Naive thymus-derived CD4-positive, alpha-beta T cell (primary cell): Measurements from ENCODE around the gene PDZD4. TPM values are rescaled to one million over a fixed set of nuclear protein-coding genes. Genes with fewer than 3 reads are reported as not detected.

ENCODE experiments used
- ATAC-seq: fragments of 150-1000 bp; cut with Tn5 transposase; 2 replicates; pipeline ENCODE4 v1.10.0; 2021; ENCODE audit warnings: mild to moderate bottlenecking, moderate library complexity
- CTCF ChIA-PET: fragments of 350-600 bp; sonication (Branson Sonifier 250); formaldehyde crosslinking; loops from one replicate; lab custom pipeline; 2021; ENCODE audit warnings: antibody characterized with exemption; lab: Charles Lee
- POLR2A ChIA-PET: fragments of 350-600 bp; sonication (Branson Sonifier 250); formaldehyde crosslinking; loops from one replicate; lab custom pipeline; 2021; ENCODE audit warnings: antibody characterized with exemption, inconsistent platforms; lab: Charles Lee
- DNase-seq, 9 donors: peaks; one replicate each; pipeline versions ENCODE4 v3.0.0 to v3.0.0-alpha.2; 2020 to 2022; ENCODE audit warnings: mixed read lengths in 1 of 9
- H3K27ac ChIP-seq: one replicate; pipeline ENCODE4 v1.7.0; 2013; ENCODE audit warnings: mild to moderate bottlenecking, low read depth, low read length, moderate library complexity
- H3K27me3 ChIP-seq, 2 donors: one replicate each; pipeline ENCODE4 v1.7.0; 2013; ENCODE audit warnings: low read length in 2 of 2, mild to moderate bottlenecking in 2 of 2, moderate library complexity in 2 of 2; ENCODE audit not compliant: control insufficient read depth in 2 of 2, insufficient read depth in 2 of 2
- H3K36me3 ChIP-seq, 3 experiments: 1 replicate in 2 of 3; 2 replicates in 1 of 3; pipeline ENCODE4 v1.7.0; 2013; ENCODE audit warnings: low read length in 3 of 3, mild to moderate bottlenecking in 3 of 3, moderate library complexity in 1 of 3; ENCODE audit not compliant: insufficient read depth in 3 of 3, control insufficient read depth in 2 of 3
- H3K4me1 ChIP-seq, 2 donors: one replicate each; pipeline ENCODE4 v1.7.0; 2013; ENCODE audit warnings: low read length in 2 of 2, mild to moderate bottlenecking in 2 of 2, moderate library complexity in 1 of 2; ENCODE audit not compliant: control insufficient read depth in 2 of 2, insufficient read depth in 2 of 2
- H3K4me3 ChIP-seq: 2 replicates; pipeline ENCODE4 v1.7.0; 2013; ENCODE audit warnings: mild to moderate bottlenecking, low read length
- H3K9me3 ChIP-seq, 3 experiments: 1 replicate in 2 of 3; 2 replicates in 1 of 3; pipeline ENCODE4 v1.7.0; 2013; ENCODE audit warnings: low read length in 3 of 3; ENCODE audit not compliant: control insufficient read depth in 2 of 3
- H3K27ac Mint-ChIP-seq, 9 donors: one replicate each; pipeline ENCODE4 v1.8.0; 2020 to 2022; ENCODE audit warnings: mixed read lengths in 9 of 9, mild to moderate bottlenecking in 8 of 9, moderate library complexity in 5 of 9, inconsistent platforms in 2 of 9
- H3K27me3 Mint-ChIP-seq, 5 donors: one replicate each; pipeline ENCODE4 v1.8.0; 2021 to 2022; ENCODE audit warnings: mixed read lengths in 5 of 5, mild to moderate bottlenecking in 1 of 5
- H3K36me3 Mint-ChIP-seq, 5 donors: one replicate each; pipeline ENCODE4 v1.8.0; 2020 to 2022; ENCODE audit warnings: mixed read lengths in 5 of 5, mild to moderate bottlenecking in 3 of 5, inconsistent platforms in 1 of 5
- H3K4me1 Mint-ChIP-seq, 7 donors: one replicate each; pipeline ENCODE4 v1.8.0; 2020 to 2022; ENCODE audit warnings: mixed read lengths in 7 of 7, mild to moderate bottlenecking in 3 of 7, inconsistent platforms in 1 of 7
- H3K4me3 Mint-ChIP-seq, 10 donors: one replicate each; pipeline ENCODE4 v1.8.0; 2020 to 2022; ENCODE audit warnings: mild to moderate bottlenecking in 10 of 10, mixed read lengths in 10 of 10, moderate library complexity in 6 of 10, inconsistent platforms in 2 of 10
- H3K9me3 Mint-ChIP-seq, 11 donors: one replicate each; pipeline ENCODE4 v1.8.0; 2020 to 2022; ENCODE audit warnings: mixed read lengths in 11 of 11, mild to moderate bottlenecking in 4 of 11, inconsistent platforms in 1 of 11, moderate library complexity in 1 of 11
- intact Hi-C, 2 donors: fragments of 100-400 bp; cut with micrococcal nuclease; formaldehyde crosslinking; loops; one replicate each; pipeline ENCODE4 v1.15.1; 2023
- polyA plus RNA-seq, 2 donors: library from polyadenylated mRNA; unstranded; fragments of 300-500 nt; fragmentation: Illumina TruSeq; gene quantifications; one replicate each; pipeline ENCODE4 v1.2.3, GENCODE V29; 2021
- total RNA-seq, 6 experiments: library from RNA in 5 of 6; stranded (reverse) in 5 of 6; gene quantifications; 1 replicate in 5 of 6; 2 replicates in 1 of 6; pipeline ENCODE4 v1.2.3 and lab custom pipeline; 2021 to 2026

PDZD4 gene, protein sequence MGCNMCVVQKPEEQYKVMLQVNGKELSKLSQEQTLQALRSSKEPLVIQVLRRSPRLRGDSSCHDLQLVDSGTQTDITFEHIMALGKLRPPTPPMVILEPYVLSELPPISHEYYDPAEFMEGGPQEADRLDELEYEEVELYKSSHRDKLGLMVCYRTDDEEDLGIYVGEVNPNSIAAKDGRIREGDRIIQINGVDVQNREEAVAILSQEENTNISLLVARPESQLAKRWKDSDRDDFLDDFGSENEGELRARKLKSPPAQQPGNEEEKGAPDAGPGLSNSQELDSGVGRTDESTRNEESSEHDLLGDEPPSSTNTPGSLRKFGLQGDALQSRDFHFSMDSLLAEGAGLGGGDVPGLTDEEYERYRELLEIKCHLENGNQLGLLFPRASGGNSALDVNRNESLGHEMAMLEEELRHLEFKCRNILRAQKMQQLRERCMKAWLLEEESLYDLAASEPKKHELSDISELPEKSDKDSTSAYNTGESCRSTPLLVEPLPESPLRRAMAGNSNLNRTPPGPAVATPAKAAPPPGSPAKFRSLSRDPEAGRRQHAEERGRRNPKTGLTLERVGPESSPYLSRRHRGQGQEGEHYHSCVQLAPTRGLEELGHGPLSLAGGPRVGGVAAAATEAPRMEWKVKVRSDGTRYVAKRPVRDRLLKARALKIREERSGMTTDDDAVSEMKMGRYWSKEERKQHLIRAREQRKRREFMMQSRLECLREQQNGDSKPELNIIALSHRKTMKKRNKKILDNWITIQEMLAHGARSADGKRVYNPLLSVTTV
- total RNA-seq (10 to 100 TPM in 2 of 5 experiments, under 1 TPM in 3; 0.32 to 29.0 (median 0.51) TPM), polyA plus RNA-seq (under 1 TPM; 0.07 to 0.53 TPM), total RNA-seq (lab: John Stamatoyannopoulos, UW) (19.2 reads per million, percentile 49 among the genes with 10 or more reads in this experiment)

DNA sequence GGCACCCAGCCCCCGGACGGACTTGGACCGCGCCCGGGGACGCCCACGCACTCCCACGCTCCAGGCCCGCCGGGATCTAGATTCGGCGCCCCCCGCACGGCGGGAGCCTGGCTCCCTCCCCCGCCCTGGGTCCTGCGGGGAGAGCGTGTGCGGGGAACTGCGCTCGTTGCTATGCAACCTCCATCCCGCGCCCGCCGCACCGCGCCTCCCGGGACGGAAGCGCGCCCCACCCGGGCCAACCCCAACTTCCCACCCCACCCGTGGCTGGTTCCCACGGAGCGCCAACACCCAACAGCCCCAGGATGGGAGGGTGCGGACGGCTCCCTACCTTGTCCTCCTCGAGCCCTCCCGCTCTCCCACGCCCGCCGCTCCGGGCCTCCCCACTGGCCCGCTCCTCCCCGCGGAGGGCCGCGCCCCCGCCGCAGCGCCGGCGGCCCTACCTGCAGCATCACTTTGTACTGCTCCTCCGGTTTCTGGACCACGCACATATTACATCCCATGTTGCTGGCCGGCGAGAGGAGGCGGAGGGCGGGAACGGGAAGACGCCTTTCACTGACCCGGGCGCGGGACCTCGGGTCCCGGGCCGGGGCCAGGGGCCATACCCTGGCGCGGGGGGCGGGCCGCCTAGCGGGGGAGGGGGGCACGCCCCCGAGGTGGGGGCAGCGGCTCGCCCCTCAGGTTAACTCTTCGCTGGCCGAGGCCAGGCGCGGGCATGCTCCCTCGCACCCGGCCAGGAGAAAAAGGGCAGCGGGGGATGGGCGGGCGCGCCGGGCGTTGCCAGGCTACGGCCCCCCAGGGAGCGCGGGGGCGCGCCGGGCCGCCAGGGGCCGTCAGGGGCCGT is at the start of gene PDZD4:
TSS of gene PDZD4 (minus strand) at position 746 of the 841 bp plus-strand sequence. CDS start at position 500, 246 bp downstream.
- Histone ChIP-seq H3K4me3 (peak within 1 kb of the TSS; percentile 24), H3K27ac (peak within 1 kb of the TSS; percentile 7), H3K4me1 (peaks cover 0 to 3% of the 10 kb centered on the region in 2 donors), H3K36me3 (no peaks in the 10 kb centered on the region), H3K27me3 (no peaks in the 10 kb centered on the region), H3K9me3 (no peaks in the 10 kb centered on the region)
- Mint-ChIP-seq H3K36me3 (peaks cover 0 to 5% (median 0%) of the 10 kb centered on the region in 5 donors), H3K4me1 (peaks cover 10 to 29% (median 16%) of the 10 kb centered on the region in 7 donors), H3K27ac (peak within 1 kb of the TSS in 3 of 9 donors; percentile 41 to 58 (median 46)), H3K27me3 (peaks cover 0 to 39% (median 0%) of the 10 kb centered on the region in 5 donors), H3K4me3 (peak within 1 kb of the TSS; percentile 20 to 83 (median 73)), H3K9me3 (peaks cover 0 to 3% (median 0%) of the 10 kb centered on the region in 11 donors)
- intact Hi-C loops: loop anchor here in 1 of 2 donors (1.0 to 5.0 kb wide), 2 partner anchors 11 to 47 kb away; no protein-coding TSS in a partner anchor
- DNase-seq (peak in 1 of 9 donors; percentile 30), ATAC-seq (peak; percentile 52)
- POLR2A ChIA-PET: no interaction called here
- CTCF ChIA-PET: no interaction called here

DNA sequence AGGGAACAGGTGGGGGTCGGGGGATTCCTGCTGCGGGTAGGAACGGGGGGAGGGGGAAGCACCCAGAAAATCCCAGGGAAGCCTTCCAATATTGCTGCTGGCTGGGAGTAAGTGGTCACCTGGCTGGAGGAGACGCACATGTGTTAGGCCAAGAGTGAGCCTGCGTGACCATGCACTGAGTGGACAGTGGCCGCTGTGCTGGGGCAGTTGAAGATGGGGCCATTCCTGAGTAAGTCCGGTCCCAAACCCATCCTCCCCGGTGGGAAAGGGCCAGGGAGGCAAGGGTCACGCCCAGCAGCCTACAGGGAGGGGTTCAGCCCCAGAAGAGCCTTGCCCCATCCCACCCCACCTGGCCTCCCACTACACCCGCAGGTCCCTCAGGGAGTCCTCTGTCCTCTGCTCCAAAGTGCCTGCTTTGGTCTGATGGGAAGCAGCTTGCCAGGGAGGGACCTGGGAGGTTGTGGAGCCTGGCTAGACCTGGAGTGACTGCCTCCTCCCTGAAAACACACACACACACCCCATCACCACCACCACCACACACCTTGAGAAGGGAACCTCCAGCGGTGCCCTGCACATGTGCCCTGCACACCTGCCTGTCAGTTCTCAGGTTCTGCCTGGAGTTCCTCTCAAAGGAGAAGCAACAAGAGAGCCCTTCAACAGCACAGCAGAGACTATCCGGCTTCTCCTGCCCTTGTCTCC is 49.5 kb upstream of the PDZD4 start:
- Histone ChIP-seq H3K9me3 (no peaks in the 10 kb centered on the region), H3K27ac (no peak overlapping the region), H3K4me3 (no peak overlapping the region), H3K36me3 (no peaks in the 10 kb centered on the region), H3K27me3 (peaks cover 0 to 3% of the 10 kb centered on the region in 2 donors), H3K4me1 (peaks cover 0 to 8% of the 10 kb centered on the region in 2 donors)
- H3K9me3 Mint-ChIP-seq: peaks cover 0 to 3% (median 0%) of the 10 kb centered on the region in 11 donors
- H3K27me3 Mint-ChIP-seq: peaks cover 0 to 24% (median 15%) of the 10 kb centered on the region in 5 donors
- H3K4me1 Mint-ChIP-seq: peaks cover 7 to 29% (median 22%) of the 10 kb centered on the region in 7 donors
- ChIA-PET POLR2A (no interaction called here), CTCF (no interaction called here)
- H3K4me3 Mint-ChIP-seq: no peak overlapping the region
- no peak for DNase-seq
- H3K36me3 Mint-ChIP-seq: peaks cover 0 to 5% (median 0%) of the 10 kb centered on the region in 5 donors
- intact Hi-C loops: loop anchor here (5.0 kb wide), 2 partner anchors 48 to 63 kb away; partner anchors contain the start of gene PDZD4 (in 1 of the 2)
- no peak for ATAC-seq
- no peak overlapping the region for H3K27ac Mint-ChIP-seq

DNA sequence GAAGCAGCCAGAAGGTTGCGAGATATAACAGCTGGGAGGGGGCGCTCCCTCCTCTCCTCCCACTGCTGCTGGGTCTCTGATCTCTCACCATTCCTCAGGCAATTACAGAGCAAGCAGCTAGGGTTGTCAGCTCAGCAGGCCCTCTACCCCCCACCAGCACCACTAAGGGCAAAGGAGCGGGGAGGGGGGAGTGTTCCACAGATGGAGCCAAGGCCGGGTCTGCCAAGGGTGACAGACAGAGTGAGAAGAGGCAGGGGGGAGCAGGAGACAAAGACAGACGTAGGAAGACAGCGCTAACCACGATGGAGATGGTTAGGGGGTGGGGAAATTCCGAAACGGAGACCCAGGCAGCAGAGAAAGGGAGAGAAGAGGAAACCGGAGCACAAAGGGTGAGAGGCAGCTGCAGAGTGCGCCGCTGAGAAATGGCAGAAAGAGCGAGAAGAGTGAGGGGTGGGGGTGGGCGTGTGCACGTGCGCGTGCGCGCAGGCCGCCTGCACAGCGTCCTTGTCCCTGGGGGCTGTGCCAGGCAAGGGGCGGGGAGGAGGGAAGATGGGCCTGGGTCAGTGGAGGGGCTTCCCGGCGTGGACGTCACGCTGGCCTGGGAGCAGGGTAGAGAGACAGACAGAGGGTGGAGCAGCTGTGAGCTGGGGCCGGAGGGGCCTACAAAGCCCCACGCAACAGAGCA is 48.8 kb upstream of the PDZD4 start:
- H3K27me3 ChIP-seq: peaks cover 0 to 3% of the 10 kb centered on the region in 2 donors
- peak; percentile 32 for ATAC-seq
- peaks cover 7 to 25% (median 20%) of the 10 kb centered on the region in 7 donors for H3K4me1 Mint-ChIP-seq
- ChIA-PET POLR2A (interaction anchor here (0.6 to 1.2 kb wide), 3 partner anchors 33 to 1287 kb away, joined by 3 read pairs; no protein-coding TSS in a partner anchor), CTCF (interaction anchor here (0.6 kb wide), 1 partner anchor 129 kb away, joined by 5 read pairs; no protein-coding TSS in a partner anchor)
- no peak overlapping the region for H3K27ac ChIP-seq
- peaks cover 0 to 4% of the 10 kb centered on the region in 2 donors for H3K4me1 ChIP-seq
- H3K4me3 Mint-ChIP-seq: peak overlapping the region in 5 of 10 donors; percentile 5 to 82 (median 41)
- H3K27me3 Mint-ChIP-seq: peaks cover 0 to 20% (median 13%) of the 10 kb centered on the region in 5 donors
- H3K9me3 Mint-ChIP-seq: peaks cover 0 to 3% (median 0%) of the 10 kb centered on the region in 11 donors
- intact Hi-C loops: loop anchor here (5.0 kb wide), 2 partner anchors 47 to 62 kb away; partner anchors contain the start of gene PDZD4 (in 1 of the 2)
- H3K9me3 ChIP-seq: no peaks in the 10 kb centered on the region
- no peaks in the 10 kb centered on the region for H3K36me3 ChIP-seq
- H3K36me3 Mint-ChIP-seq: peaks cover 0 to 5% (median 0%) of the 10 kb centered on the region in 5 donors
- DNase-seq: peak in 2 of 9 donors; percentile 37 to 42
- H3K4me3 ChIP-seq: no peak overlapping the region
- peak overlapping the region in 1 of 9 donors; percentile 18 for H3K27ac Mint-ChIP-seq

DNA sequence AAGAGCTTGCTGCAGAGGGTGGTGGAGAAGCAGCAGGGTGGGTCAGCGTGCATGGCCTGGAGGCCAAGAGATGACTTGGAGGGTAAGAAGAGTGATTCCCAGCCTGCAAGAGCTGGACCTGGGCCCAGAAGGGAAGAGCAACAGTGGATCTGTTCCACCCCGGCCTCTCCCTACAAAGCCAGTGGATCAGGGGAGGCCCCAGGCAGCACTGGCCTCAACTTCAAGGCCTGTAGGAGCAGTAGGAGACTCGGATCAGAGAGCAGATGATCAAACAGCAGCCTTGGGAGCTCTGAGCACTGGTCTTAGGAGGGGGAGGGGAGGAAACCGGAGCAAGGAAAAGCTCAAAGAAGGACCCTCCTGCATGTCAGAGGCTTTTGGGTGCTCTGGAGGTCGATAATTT is 48.0 kb upstream of the PDZD4 start:
- H3K4me1 Mint-ChIP-seq: peaks cover 7 to 25% (median 20%) of the 10 kb centered on the region in 7 donors
- Histone ChIP-seq H3K4me3 (no peak overlapping the region), H3K4me1 (peaks cover 0 to 4% of the 10 kb centered on the region in 2 donors), H3K36me3 (no peaks in the 10 kb centered on the region), H3K27me3 (no peaks in the 10 kb centered on the region), H3K9me3 (no peaks in the 10 kb centered on the region), H3K27ac (no peak overlapping the region)
- H3K36me3 Mint-ChIP-seq: peaks cover 0 to 5% (median 0%) of the 10 kb centered on the region in 5 donors
- no peak for ATAC-seq
- intact Hi-C loops: loop anchor here (5.0 kb wide), 2 partner anchors 46 to 61 kb away; partner anchors contain the start of gene PDZD4 (in 1 of the 2)
- peaks cover 0 to 20% (median 13%) of the 10 kb centered on the region in 5 donors for H3K27me3 Mint-ChIP-seq
- H3K9me3 Mint-ChIP-seq: peaks cover 0 to 3% (median 0%) of the 10 kb centered on the region in 11 donors
- peak overlapping the region in 4 of 10 donors; percentile 11 to 61 (median 26) for H3K4me3 Mint-ChIP-seq
- no peak for DNase-seq
- CTCF ChIA-PET: no interaction called here
- H3K27ac Mint-ChIP-seq: peak overlapping the region in 3 of 9 donors; percentile 17 to 69 (median 36)
- POLR2A ChIA-PET: interaction anchor here (1.0 to 1.2 kb wide), 2 partner anchors 34 to 69 kb away, joined by 3 read pairs; no protein-coding TSS in a partner anchor
